Activated CD8-positive, alpha-beta memory T cell treated with anti-CD3 and anti-CD28 coated beads for 36 hours (primary cell): ENCODE measurements around the gene RPS18. TPM values are rescaled to one million over a fixed set of nuclear protein-coding genes. Genes with fewer than 3 reads are reported as not detected.
"Not testable (repeated sequence)": the region's sequence is repeated elsewhere in the genome, so short reads cannot be mapped to it uniquely, and the experiment has no call there.

Experiments
- CTCF ChIA-PET: fragments of 350-600 bp; sonication (Branson Sonifier 250); formaldehyde crosslinking; loops from one replicate; lab custom pipeline; 2021; ENCODE audit warnings: antibody characterized with exemption; lab: Charles Lee
- POLR2A ChIA-PET: fragments of 350-600 bp; sonication (Branson Sonifier 250); formaldehyde crosslinking; loops from one replicate; lab custom pipeline; 2021; ENCODE audit warnings: antibody characterized with exemption; lab: Charles Lee
- total RNA-seq, 2 experiments: library from RNA; stranded (reverse); gene quantifications; one replicate each; pipeline ENCODE4 v1.2.3, GENCODE V29; 2021

RPS18 gene
- total RNA-seq, 2 experiments from 2014 or later, result 3,727 to 3,736 TPM

- CTCF ChIA-PET, result interaction anchor here (0.6 to 4.1 kb wide), 3 partner anchors 10 to 20 kb away, joined by 3 to 30 read pairs (median 5); partner anchors contain the start of genes PFDN6 and WDR46
- POLR2A ChIA-PET, result interaction anchor here (1.4 to 3.7 kb wide), 2 partner anchors 9 to 29 kb away, joined by 3 to 38 read pairs; partner anchors contain the start of genes PFDN6 and WDR46
Observed at GRCh38 chr6:33279257-33279695, 7.4 kb downstream of the RPS18 start.

DNA sequence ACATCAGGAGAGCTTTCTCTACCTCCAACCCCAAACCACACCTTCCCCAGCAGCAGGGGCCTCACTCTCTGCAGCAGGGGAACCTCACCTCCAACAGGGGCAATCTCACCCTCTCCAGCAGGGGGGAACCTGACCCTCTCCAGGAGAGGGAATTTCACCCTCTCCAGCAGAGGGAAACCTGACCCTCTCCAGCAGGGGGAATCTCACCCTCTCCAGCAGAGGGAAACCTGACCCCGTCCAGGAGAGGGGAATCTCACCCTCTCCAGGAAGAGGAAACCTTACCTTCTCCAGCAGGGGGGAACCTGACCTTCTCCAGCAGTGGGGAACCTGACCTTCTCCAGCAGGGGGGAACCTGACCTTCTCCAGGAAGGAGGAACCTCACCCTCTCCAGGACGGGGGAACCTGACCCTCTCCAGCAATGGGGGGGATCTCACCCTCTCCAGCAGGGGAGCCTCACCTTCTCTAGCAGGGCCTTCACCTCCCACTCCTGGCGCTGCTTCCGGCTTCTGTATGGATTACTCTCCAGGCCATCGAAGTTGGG, 8.2 kb downstream of the RPS18 start:
- POLR2A ChIA-PET, result interaction anchor here (0.7 to 1.0 kb wide), 2 partner anchors 8 to 111 kb away, joined by 3 read pairs; partner anchors contain the start of genes RPS18 and VPS52

GRCh38 chr6:33280539-33280938, 8.7 kb downstream of the RPS18 start:
- ChIA-PET POLR2A (interaction anchor here (0.7 to 1.0 kb wide), 2 partner anchors 9 to 110 kb away, joined by 3 read pairs; partner anchors contain the start of genes RPS18 and VPS52), CTCF (interaction anchor here (1.2 kb wide), 1 partner anchor 19 kb away, joined by 5 read pairs; no protein-coding TSS in a partner anchor)

More for the DNA sequence above, 8.2 kb downstream of the RPS18 start:
- CTCF ChIA-PET, result interaction anchor here (0.6 to 1.2 kb wide), 2 partner anchors 14 to 20 kb away, joined by 3 to 5 read pairs; no protein-coding TSS in a partner anchor

DNA sequence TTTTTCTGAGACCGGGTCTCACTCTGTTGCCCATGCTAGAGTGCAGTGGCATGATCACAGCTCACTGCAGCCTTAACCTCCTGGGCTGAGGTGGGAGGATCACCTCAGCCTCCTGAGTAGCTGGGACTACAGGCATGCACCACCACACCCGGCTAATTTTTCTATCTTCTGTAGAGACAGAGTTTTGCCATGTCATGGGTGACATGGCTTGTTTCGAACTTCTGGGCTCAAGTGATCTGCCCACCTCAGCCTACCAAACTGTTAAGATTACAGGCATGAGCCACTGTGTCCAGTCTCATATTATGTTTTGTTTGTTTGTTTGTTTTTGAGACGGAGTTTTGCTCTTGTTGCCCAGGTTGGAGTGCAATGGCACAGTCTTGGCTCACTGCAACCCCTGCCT, 13.3 kb downstream of the RPS18 start:
- CTCF ChIA-PET, POLR2A ChIA-PET: not testable (repeated sequence)

GRCh38 chr6:33286946-33287914, 15.4 kb downstream of the RPS18 start:
- ChIA-PET POLR2A (interaction anchor here (4.5 kb wide), 1 partner anchor 10 kb away, joined by 38 read pairs; the partner anchor contains the start of gene B3GALT4), CTCF (interaction anchor here (1.2 to 1.5 kb wide), 2 partner anchors 10 to 12 kb away, joined by 3 to 9 read pairs; partner anchors contain the start of genes B3GALT4 and RGL2)

- POLR2A ChIA-PET, result interaction anchor here (0.7 to 4.5 kb wide), 6 partner anchors 11 to 317 kb away, joined by 3 to 38 read pairs (median 8); partner anchors contain the start of genes B3GALT4, RGL2, RPS18 and VPS52
- CTCF ChIA-PET, result interaction anchor here (1.1 to 3.0 kb wide), 6 partner anchors 11 to 135 kb away, joined by 3 to 30 read pairs (median 6); partner anchors contain the start of genes B3GALT4 and RGL2
Observed at GRCh38 chr6:33288141-33288920, 16.5 kb downstream of the RPS18 start.

DNA sequence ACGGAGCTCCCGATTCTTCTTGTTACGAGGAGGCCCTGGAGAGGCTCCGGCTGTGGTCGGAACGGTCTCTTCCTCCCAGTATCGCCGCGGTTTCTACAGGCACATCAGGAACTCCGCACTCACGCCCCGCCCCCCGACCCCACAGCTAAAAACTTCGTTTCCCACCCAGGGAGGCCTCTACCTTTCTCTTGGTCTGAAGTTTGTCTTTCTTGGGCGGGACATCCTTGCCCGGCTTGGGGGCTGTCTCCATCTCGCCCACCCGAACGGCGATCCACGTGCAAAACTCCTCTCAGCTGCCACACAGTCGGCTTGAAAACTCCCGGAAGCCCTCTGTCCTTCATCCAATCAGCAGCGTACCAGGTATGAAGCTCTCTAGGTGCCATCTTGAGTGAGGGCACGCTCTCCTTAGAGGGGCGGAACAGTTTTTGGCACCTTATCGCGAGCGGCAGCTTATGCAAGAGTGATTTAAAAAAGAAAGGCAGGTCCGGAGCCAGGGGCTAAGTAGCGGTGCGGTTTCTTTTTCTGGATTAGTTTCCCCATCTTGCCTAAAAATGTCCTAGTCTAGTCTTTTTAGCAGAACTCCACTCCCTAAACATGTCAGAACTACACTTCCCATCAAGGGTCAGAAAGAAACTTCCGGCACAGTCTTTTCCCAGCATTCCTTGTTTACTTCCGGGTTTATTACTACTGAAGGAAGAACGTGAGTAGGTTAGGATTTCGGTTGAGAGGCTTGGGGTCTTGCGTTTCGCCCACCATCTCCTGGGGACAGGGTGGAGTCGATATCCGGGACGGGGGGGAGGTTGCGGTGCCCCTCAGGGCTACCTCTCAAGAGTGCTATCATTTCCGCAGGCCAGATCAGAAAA, 17.3 kb downstream of the RPS18 start, which contains the start of the genes PFDN6 and WDR46:
Gene PFDN6, plus strand, starts transcription at position 681 of the 863 bp plus-strand sequence. CDS start 256 bp downstream, outside the sequence.
Gene WDR46, minus strand, starts transcription at position 319 of the 863 bp plus-strand sequence. Its CDS starts 69 bp downstream, at position 250.
- ChIA-PET POLR2A (interaction anchor here (0.5 to 4.5 kb wide), 11 partner anchors 10 to 318 kb away, joined by 3 to 38 read pairs (median 4); partner anchors contain the start of genes B3GALT4, HLA-DPB1, RGL2 and RPS18), CTCF (interaction anchor here (0.9 to 3.0 kb wide), 9 partner anchors 10 to 134 kb away, joined by 3 to 30 read pairs (median 4); partner anchors contain the start of genes B3GALT4, RGL2, RPS18 and TAPBP)

DNA sequence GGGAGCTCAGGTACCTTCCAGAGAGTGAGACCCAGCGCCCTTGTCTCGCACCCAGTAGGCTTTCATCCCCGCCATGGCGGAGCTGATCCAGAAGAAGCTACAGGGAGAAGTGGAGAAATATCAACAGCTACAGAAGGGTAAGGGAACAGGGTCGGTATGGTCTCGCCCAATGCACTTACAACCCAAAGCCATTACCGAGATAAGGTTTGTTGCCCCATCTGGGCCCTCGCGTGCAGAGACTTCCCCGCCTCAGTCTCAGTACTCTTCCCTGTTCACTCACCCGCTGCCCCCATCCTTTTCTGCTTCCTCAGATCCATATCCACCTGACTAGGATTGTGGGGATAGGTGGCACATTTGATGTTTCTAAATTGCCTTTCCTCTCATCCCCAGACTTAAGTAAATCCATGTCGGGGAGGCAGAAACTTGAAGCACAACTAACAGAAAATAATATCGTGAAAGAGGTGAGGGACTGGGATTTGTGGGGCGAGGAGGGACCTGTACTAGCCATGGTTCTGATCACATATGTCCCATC, 18.0 kb downstream of the RPS18 start:
- POLR2A ChIA-PET, result interaction anchor here (0.6 to 4.5 kb wide), 5 partner anchors 9 to 27 kb away, joined by 3 to 38 read pairs (median 8); partner anchors contain the start of genes B3GALT4, RGL2, RPS18 and VPS52
- CTCF ChIA-PET, result interaction anchor here (0.9 to 3.0 kb wide), 8 partner anchors 9 to 133 kb away, joined by 3 to 30 read pairs (median 4); partner anchors contain the start of genes B3GALT4, RGL2, RPS18 and TAPBP

GRCh38 chr6:33290459-33290858, 18.6 kb downstream of the RPS18 start:
- ChIA-PET POLR2A (interaction anchor here (0.6 to 4.5 kb wide), 3 partner anchors 9 to 136 kb away, joined by 6 to 38 read pairs (median 8); partner anchors contain the start of genes B3GALT4 and RGL2), CTCF (interaction anchor here (1.3 to 3.0 kb wide), 4 partner anchors 9 to 55 kb away, joined by 4 to 11 read pairs (median 6); partner anchors contain the start of genes RGL2, RPS18 and VPS52)

- CTCF ChIA-PET, result interaction anchor here (1.3 kb wide), 1 partner anchor 16 kb away, joined by 4 read pairs; the partner anchor contains the start of gene B3GALT4
- POLR2A ChIA-PET, result interaction anchor here (1.5 kb wide), 1 partner anchor 16 kb away, joined by 4 read pairs; the partner anchor contains the start of gene B3GALT4
Observed at GRCh38 chr6:33292996-33293682, 21.3 kb downstream of the RPS18 start.

- POLR2A ChIA-PET, result interaction anchor here (0.5 kb wide), 1 partner anchor 118 kb away, joined by 5 read pairs; no protein-coding TSS in a partner anchor
- CTCF ChIA-PET, result interaction anchor here (1.5 kb wide), 1 partner anchor 17 kb away, joined by 4 read pairs; the partner anchor contains the start of gene B3GALT4
Observed at GRCh38 chr6:33294086-33294823, 22.4 kb downstream of the RPS18 start.

- CTCF ChIA-PET, result interaction anchor here (0.8 to 2.0 kb wide), 3 partner anchors 17 to 135 kb away, joined by 3 to 8 read pairs (median 4); partner anchors contain the start of gene B3GALT4
- POLR2A ChIA-PET, result interaction anchor here (0.8 kb wide), 1 partner anchor 19 kb away, joined by 3 read pairs; the partner anchor contains the start of gene B3GALT4
Observed at GRCh38 chr6:33295621-33296369, 23.9 kb downstream of the RPS18 start.

DNA sequence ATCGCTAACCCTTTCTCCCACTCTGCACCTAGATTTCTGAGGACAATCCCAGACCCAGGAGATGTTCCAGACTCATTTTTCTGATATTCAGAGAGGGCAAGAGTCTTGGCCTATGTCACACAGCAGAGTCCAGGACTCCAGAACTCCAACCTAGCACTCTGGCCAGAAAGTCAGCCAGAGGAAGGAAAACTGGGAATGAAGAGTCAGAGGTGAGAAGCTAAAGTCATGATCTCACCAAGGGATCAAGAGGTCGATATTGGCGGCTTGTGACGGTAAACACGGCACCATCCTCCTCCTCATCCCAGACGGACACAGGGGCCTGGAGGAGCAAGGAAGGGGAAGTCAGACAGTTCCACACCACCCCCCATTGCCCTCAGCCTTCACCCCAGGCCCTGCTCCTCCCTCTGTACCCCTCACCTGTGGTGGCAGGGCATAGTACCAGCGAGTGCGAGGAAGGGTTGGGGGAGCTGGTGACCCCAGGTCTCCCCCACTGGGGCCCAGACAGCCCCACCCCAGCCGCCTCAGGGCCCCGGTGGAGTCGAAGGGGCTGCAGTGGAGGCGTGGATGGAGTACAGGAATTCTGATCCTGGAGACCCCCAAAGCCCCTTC, 25.0 kb downstream of the RPS18 start:
- ChIA-PET CTCF (interaction anchor here (2.0 kb wide), 1 partner anchor 16 kb away, joined by 8 read pairs; no protein-coding TSS in a partner anchor), POLR2A (interaction anchor here (1.0 to 1.3 kb wide), 2 partner anchors 20 to 48 kb away, joined by 3 to 4 read pairs; partner anchors contain the start of gene B3GALT4)
